Gastrocnemius medialis (tissue), 4 donors: Measurements from ENCODE around the gene TBRG4.

Experiments
- CTCF ChIP-seq, 5 experiments: fragments of 450-650 bp in 3 of 5; fragments of 200-600 bp in 2 of 5; sonication (generic) in 2 of 5; IDR thresholded peaks in 4 of 5; conservative IDR thresholded peaks in 1 of 5; 1 replicate in 4 of 5; 2 replicates in 1 of 5; pipeline ENCODE4 v1.5.1; 2016 to 2019; ENCODE audit warnings: antibody characterized with exemption in 5 of 5, mild to moderate bottlenecking in 3 of 5, moderate library complexity in 3 of 5
- POLR2A ChIP-seq, 2 donors: fragments of 450-650 bp; IDR thresholded peaks; one replicate each; pipeline ENCODE4 v1.6.1; 2017; ENCODE audit warnings: antibody characterized with exemption in 2 of 2, mild to moderate bottlenecking in 2 of 2, moderate library complexity in 2 of 2

GRCh38 chr7:45084901-45085618, 26.4 kb downstream of the TBRG4 start:
- TF ChIP-seq CTCF (IDR thresholded peaks at IDR 0.05 in 4 of 5, conservative IDR thresholded peaks at IDR 0.05 in 1 of 5) = no peak
- TF ChIP-seq POLR2A (IDR thresholded peaks at IDR 0.05) = no peak
